ENCODE results near the gene KAT7.

KAT7 gene

GRCh38 chr17:49859991-49860953 lies 71.8 kb downstream of the KAT7 start:
- TF ChIP-seq CTCF (IDR thresholded peaks at IDR 0.05; ENCODE audit: insufficient read depth, missing control alignments) = no peak
- FAIRE-seq (no peak), DNase-seq (ENCODE audit: insufficient read length, low spot score) (no peak)

GRCh38 chr17:49861150-49861884 lies 72.8 kb downstream of the KAT7 start:
- DNase-seq (ENCODE audit: insufficient read length, low spot score) (no peak), FAIRE-seq (no peak)
- TF ChIP-seq CTCF (IDR thresholded peaks at IDR 0.05; ENCODE audit: insufficient read depth, missing control alignments) = peak; percentile 98

- no peak for DNase-seq (ENCODE audit: insufficient read length, low spot score)
- TF ChIP-seq CTCF (IDR thresholded peaks at IDR 0.05; ENCODE audit: insufficient read depth, missing control alignments) = no peak
- FAIRE-seq = no peak
Measured at GRCh38 chr17:49862781-49863331, 74.4 kb downstream of the KAT7 start.

GRCh38 chr17:49866019-49866380 lies 77.5 kb downstream of the KAT7 start:
- FAIRE-seq = no peak
- TF ChIP-seq CTCF (IDR thresholded peaks at IDR 0.05; ENCODE audit: insufficient read depth, missing control alignments) = no peak
- no peak for DNase-seq (ENCODE audit: insufficient read length, low spot score)

GRCh38 chr17:49866882-49867413 lies 78.5 kb downstream of the KAT7 start:
- DNase-seq (ENCODE audit: insufficient read length, low spot score) = no peak
- FAIRE-seq = no peak
- no peak for TF ChIP-seq CTCF (IDR thresholded peaks at IDR 0.05; ENCODE audit: insufficient read depth, missing control alignments)

GRCh38 chr17:49869038-49869374 lies 80.5 kb downstream of the KAT7 start:
- no peak for DNase-seq (ENCODE audit: insufficient read length, low spot score)
- no peak for FAIRE-seq
- no peak for TF ChIP-seq CTCF (IDR thresholded peaks at IDR 0.05; ENCODE audit: insufficient read depth, missing control alignments)

All from D721Med (cell line).